AG04449 (cell line): Measurements from ENCODE around the gene TCP10L.
"Not testable (repeated sequence)": the region's sequence is repeated elsewhere in the genome, so short reads cannot be mapped to it uniquely, and the experiment has no call there.

Experiments used
- CTCF ChIA-PET: fragments of 350-600 bp; formaldehyde crosslinking; extraction: SDS; loops from one replicate; lab custom pipeline; 2021; ENCODE audit warnings: antibody characterized with exemption; lab: Yijun Ruan, JAX
- POLR2A ChIA-PET: fragments of 400-600, 350-600 bp; formaldehyde crosslinking; extraction: SDS; loops from one replicate; lab custom pipeline; 2020; ENCODE audit warnings: antibody characterized with exemption, inconsistent platforms; lab: Yijun Ruan, JAX
- DNase-seq: peaks from one replicate; pipeline ENCODE4 v3.0.0-alpha.2; 2010; ENCODE audit warnings: low read depth, low spot score
- H3K4me3 ChIP-seq: 2 replicates; pipeline ENCODE4 v1.5.1; 2011; ENCODE audit warnings: low read depth, mild to moderate bottlenecking, control low read depth, low read length
- TF ChIP-seq, protein P1 (sequence below): IDR thresholded peaks from one replicate; pipeline ENCODE4 v1.5.1; 2011; ENCODE audit warnings: mild to moderate bottlenecking, moderate library complexity, low read length, control low read depth, inconsistent platforms; ENCODE audit not compliant: insufficient read depth; ENCODE audit errors: missing control alignments

TCP10L gene

DNA sequence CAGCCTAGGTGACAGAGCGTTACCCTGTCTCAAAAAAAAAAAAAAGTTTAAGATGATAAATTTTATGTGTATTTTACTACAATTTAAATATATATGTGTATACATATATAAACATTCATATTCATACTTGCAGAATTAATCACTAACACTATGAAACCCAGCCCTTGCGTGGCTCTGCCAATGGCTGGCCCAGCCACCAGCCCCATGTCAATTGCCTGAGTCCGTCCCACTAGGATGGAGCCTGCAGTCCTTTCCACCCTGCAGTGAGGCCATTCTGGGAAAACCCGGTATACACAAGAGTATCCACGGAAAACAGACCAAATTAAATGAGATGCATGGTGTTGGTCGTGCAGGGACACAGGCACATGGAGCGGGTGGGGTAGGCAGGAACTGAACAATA, 49.7 kb downstream of the TCP10L start:
- TF ChIP-seq, protein P1, sequence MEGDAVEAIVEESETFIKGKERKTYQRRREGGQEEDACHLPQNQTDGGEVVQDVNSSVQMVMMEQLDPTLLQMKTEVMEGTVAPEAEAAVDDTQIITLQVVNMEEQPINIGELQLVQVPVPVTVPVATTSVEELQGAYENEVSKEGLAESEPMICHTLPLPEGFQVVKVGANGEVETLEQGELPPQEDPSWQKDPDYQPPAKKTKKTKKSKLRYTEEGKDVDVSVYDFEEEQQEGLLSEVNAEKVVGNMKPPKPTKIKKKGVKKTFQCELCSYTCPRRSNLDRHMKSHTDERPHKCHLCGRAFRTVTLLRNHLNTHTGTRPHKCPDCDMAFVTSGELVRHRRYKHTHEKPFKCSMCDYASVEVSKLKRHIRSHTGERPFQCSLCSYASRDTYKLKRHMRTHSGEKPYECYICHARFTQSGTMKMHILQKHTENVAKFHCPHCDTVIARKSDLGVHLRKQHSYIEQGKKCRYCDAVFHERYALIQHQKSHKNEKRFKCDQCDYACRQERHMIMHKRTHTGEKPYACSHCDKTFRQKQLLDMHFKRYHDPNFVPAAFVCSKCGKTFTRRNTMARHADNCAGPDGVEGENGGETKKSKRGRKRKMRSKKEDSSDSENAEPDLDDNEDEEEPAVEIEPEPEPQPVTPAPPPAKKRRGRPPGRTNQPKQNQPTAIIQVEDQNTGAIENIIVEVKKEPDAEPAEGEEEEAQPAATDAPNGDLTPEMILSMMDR = no peak
- no peak for DNase-seq
- ChIA-PET CTCF (no interaction called here), POLR2A (no interaction called here)
- no peak overlapping the region for H3K4me3 ChIP-seq

GRCh38 chr21:32534113-32534512, 51.2 kb downstream of the TCP10L start:
- ChIA-PET CTCF (interaction anchor here (1.0 kb wide), 1 partner anchor 67 kb away, joined by 3 read pairs; no protein-coding TSS in a partner anchor), POLR2A (no interaction called here)
- DNase-seq = no peak
- TF ChIP-seq, protein P1 = no peak
- H3K4me3 ChIP-seq = no peak overlapping the region

DNA sequence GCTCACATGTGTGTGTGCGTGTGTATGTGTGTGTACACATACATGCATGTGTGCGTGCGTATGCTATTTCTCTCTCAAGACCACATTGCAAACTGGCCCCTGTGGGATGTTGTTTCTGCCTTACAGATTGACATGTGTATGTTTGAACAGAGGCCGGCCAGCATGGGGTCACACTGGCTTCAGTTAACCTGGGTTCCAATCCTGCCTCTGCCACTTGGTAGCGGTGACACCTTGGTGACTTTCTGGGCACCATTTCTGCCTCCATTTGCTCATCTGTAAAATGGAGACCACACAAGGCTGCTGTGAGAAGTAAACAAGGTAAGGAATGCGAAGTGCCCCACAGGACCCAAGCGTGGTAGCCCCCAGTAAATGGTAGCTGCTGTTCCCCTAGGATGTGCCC, 51.7 kb downstream of the TCP10L start:
- H3K4me3 ChIP-seq = no peak overlapping the region
- TF ChIP-seq, protein P1 = no peak
- ChIA-PET POLR2A (no interaction called here), CTCF (interaction anchor here (1.0 kb wide), 1 partner anchor 67 kb away, joined by 3 read pairs; no protein-coding TSS in a partner anchor)
- no peak for DNase-seq

- TF ChIP-seq, protein P1 = no peak
- no peak overlapping the region for H3K4me3 ChIP-seq
- POLR2A ChIA-PET = no interaction called here
- DNase-seq = no peak
- CTCF ChIA-PET = no interaction called here
Measured at GRCh38 chr21:32533053-32533452, 52.3 kb downstream of the TCP10L start.

DNA sequence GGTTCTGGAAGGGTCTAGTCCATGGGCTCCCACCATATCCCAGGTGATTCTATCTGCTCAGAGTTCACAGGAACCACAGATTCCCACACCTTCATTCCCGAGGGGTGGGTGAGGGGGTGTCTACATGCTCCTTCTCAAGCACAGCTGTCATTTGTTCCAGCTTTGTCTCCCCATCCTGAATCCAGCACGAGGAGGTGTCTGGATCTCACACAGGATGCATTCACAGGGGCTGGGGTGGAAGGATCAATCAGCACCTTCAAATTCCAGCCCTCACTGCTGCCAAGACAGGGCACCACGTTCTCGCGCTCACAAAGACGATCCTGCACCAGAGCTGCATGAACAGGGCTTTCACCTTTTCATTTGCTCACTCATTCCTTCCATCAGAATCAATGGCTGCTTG, 52.7 kb downstream of the TCP10L start:
- H3K4me3 ChIP-seq = no peak overlapping the region
- no peak for DNase-seq
- ChIA-PET CTCF (interaction anchor here (1.5 kb wide), 1 partner anchor 30 kb away, joined by 3 read pairs; no protein-coding TSS in a partner anchor), POLR2A (no interaction called here)
- TF ChIP-seq, protein P1 = no peak

GRCh38 chr21:32531561-32531960, 53.8 kb downstream of the TCP10L start:
- H3K4me3 ChIP-seq, POLR2A ChIA-PET, DNase-seq: not testable (repeated sequence)
- CTCF ChIA-PET = interaction anchor here (1.5 kb wide), 1 partner anchor 31 kb away, joined by 3 read pairs; no protein-coding TSS in a partner anchor

- DNase-seq, CTCF ChIA-PET: not testable (repeated sequence)
Measured at GRCh38 chr21:32530809-32531208, 54.5 kb downstream of the TCP10L start.

More at GRCh38 chr21:32530809-32531208, 54.5 kb downstream of the TCP10L start:
- H3K4me3 ChIP-seq, POLR2A ChIA-PET: not testable (repeated sequence)
